GM19023 (cell line): Measurements from ENCODE around the gene PDSS1.
"Not testable (repeated sequence)": the region's sequence is repeated elsewhere in the genome, so short reads cannot be mapped to it uniquely, and the experiment has no call there.

Experiments used
- ATAC-seq: cut with Tn5 transposase; IDR thresholded peaks from one replicate; pipeline ENCODE4 v1.9.1; 2021; ENCODE audit warnings: mild to moderate bottlenecking, moderate library complexity; ENCODE audit not compliant: unreplicated experiment

Gene PDSS1

DNA sequence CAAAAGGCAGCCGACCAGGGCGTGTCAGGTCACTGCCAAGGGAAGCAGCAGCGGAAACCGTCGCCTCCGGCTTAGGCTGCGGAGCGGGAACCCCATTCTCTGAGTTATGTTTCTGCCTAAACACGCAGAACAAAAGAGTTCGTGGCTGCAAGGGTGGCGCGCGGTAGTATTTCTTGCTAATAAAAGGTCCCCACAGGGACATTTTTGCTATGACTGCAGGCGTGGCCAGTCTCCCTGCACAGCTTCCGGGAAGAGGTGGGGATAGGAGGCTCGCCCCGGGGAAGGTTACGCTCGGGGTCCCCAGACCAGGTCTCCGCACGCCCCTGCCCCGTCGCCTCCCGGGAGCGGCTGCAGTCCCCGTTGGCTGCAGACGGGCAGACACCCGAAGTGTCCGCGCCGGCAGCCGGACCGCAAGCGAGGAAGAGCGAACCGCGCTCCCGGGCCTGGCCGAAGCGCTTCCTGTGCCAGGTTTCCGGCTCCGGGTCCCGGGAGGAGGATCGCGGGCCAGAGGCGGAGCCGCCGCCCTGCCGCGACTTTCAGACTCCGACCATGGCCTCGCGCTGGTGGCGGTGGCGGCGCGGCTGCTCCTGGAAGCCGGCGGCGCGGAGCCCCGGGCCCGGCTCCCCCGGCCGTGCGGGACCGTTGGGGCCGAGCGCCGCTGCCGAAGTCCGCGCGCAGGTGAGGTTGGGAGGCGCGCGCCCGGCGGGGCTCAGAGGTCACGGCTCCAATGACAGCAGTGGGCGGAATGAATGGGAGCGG is at the start of gene PDSS1:
Gene PDSS1 (plus strand): TSS at position 539 of the 759 bp plus-strand sequence. CDS start 11 bp downstream, at position 550.
- ATAC-seq, result peak; percentile 85

DNA sequence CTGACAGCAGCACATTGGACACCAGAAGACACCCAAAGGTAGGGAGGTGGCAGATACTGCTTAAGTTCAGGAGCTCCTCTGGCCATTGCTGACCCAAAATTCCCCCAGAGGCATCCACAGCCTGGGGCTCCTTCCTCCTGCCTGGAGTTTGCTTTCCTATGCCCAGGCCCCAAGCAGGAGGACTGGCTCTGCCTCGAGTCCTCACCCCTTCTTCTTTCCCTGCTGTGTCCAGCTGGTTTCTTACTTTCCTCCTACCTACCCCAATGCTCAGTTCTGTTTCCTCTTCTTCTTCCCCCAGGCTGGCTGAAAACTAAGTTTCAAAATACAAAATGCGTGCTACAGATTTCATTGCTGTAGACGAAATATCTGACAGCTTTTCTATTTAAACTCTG is 49.3 kb upstream of the PDSS1 start:
- ATAC-seq, result not testable (repeated sequence)

- no peak for ATAC-seq
Measured at GRCh38 chr10:26650406-26650805, 47.1 kb upstream of the PDSS1 start.

- not testable (repeated sequence) for ATAC-seq
Measured at GRCh38 chr10:26651476-26651875, 46.0 kb upstream of the PDSS1 start.

DNA sequence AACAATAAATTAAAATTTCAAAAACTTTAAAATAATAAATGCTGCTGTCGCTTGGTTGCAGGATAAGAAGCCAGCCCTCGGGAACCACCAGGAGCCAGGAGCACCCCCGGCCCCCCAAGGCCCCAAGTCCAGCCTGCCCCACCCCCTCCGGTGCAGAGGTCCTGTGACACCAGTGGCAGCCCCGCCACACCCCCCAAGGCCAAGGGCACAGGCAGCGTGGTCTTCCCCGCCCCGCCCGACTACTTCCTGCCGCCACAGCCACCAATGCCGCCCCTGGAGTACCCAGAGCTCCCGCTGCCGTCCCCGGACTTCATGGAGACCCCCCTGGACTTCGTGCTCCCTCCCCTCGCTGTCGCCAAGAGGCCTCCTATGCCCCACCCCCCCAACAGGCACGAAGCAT is 44.5 kb upstream of the PDSS1 start:
- no peak for ATAC-seq

- ATAC-seq, result no peak
Measured at GRCh38 chr10:26655746-26656145, 41.8 kb upstream of the PDSS1 start.

DNA sequence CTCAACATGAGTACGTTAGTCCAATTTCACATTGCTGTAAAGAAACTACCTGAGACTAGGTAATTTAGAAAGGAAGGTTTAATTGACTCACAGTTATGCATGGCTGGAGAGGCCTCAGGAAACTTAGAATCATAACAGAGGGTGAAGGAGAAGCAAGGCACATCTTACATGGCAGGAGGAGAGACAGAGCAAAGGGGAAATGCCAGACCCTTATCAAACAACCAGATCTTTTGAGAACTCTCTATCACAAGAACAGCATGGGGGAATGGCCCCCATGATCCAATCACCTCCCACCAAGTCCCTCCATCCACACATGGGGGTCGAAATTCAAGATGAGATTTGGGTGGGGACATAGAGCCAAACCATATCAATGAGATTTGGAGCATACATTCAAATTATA is 34.6 kb upstream of the PDSS1 start:
- ATAC-seq, result no peak

- ATAC-seq, result no peak
Measured at GRCh38 chr10:26665080-26666048, 32.1 kb upstream of the PDSS1 start.

DNA sequence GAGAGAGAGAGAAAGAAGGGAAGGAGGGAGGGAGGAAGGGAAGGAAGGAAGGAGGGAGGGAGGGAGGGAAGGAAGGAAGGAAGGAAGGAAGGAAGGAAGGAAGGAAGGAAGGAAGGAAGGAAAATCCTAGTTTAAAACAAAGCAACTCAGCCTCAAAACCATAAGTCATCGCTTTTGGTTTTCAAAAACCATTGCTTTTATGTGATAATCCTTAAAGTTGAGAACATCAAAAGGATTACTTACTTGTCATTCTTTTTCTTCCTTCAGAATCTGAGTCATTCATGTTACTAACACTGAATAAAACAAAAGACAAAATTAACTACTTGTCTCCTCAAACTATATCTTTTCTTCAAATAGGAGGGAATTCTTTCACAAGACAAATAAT is 21.6 kb upstream of the PDSS1 start:
- no peak for ATAC-seq

DNA sequence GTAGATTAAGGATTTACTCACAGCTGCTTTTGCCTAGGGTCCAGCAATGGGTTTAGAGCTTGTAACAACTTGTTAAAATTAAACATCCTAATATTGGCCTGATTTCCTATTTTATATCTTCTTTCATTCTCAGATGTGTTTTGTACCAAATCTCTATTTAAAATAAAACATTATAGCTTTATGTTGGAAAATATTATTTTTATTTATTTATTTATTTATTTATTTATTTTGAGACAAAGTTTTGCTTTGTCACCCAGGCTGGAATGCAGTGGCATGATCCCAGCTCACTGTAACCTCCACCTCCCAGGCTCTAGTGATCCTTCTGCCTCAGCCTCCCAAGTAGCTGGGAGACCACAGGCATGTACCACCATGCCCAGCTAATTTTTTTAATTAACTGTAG is 17.9 kb upstream of the PDSS1 start:
- ATAC-seq, result no peak

DNA sequence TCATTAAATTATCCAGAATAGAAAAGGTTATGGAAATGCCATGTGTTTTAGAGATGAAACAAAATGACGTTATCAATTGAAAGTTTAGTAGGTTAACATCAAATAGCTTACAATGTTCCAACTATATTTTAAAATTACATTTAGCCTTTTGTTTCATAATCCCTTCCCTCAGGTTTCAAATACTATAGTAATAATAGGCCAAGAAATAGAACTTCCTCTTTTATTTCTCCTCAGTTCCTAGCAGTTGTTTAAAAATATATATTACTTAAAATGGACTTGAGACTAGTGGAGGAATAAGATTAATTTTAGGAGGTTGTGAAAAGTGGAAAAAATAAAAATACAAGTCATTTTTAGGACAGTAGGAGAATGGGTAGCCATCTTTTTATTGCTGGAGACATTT is 16.4 kb upstream of the PDSS1 start:
- no peak for ATAC-seq

- ATAC-seq, result not testable (repeated sequence)
Measured at GRCh38 chr10:26681971-26682370, 15.5 kb upstream of the PDSS1 start.

DNA sequence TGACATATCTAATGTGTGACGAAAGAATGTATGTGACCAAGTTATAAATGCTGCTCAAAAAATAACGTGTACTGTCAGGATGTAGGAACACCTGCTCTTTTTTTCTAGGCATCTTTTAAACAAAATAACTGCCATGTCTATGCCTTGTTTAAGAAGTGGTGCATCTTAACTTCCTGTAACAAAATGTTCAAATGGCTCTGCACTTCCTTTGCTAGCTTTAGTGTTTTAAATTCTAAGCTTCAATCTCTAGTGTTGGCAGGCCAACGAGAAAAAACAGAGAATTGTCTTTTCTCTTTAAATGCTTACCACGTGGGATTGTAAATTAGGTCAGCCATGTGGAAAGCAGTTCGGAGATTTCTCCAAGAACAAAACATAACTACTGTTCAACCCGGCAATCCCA is 14.6 kb upstream of the PDSS1 start:
- ATAC-seq, result no peak

DNA sequence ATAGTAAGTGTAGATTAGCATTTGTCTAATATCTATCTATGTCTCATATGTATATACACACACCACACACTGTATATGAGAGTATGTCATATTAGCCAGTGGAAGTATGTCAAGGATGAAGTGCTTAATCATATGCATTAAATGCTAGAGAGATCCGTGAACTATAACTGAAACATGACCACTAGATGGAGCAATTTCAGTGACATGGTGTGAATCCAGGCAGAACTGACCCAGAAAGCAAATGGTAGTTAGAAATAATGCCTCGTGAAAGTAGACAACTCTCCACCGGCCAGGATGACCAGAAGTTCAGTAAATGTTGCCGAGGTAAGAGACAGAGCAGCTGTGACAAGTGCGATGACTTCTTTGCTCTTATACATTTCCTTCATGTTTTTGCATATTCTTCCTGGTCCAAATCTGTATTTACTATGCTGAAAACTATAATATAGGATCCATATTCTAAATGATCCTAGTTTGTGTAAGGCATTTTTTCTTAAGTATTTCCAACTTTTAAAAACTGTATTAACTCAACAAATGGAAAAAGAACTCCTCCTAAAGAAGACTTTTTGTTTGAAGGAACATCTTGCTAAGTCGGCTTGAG is 12.7 kb upstream of the PDSS1 start:
- ATAC-seq, result peak; percentile 82

DNA sequence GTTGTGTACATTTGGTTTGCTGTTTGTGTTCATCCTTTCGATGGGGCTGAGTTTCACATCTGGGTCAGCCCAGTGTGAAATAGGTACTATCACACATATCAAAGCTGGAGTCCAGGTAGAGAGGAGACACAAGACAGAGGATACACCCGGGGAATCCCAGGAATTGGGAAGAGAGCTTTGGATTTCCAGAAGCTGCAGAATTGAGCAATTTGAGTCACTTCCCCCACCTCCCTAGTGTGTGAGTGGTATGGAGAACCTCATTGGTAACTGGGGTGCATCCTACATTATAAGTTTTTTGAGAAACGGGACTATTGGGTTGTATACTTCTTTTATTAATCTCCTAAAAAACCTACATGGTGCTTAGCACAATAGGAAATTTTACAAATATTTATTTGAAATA is 12.1 kb upstream of the PDSS1 start:
- no peak for ATAC-seq

- no peak for ATAC-seq
Measured at GRCh38 chr10:26689399-26689798, 8.1 kb upstream of the PDSS1 start.

GRCh38 chr10:26690731-26691475 is 6.6 kb upstream of the PDSS1 start:
- no peak for ATAC-seq

DNA sequence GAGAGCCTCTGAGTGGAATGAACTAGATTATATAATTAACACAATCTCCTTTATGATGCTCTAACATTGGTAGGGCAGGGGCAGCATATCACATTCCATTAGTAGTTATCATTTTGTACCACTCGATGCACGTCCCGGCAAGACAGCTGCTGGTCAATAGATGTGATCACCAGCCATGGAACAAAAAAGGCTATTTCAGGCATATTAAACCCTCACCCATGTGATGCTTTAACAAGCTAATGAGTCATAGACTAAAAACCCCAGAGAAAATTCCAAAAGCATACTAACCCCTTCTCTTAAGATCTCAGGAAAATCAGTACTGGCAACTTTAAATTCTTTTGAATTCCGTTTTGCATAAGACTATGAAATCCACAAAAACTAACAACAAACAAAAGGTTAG is 3.0 kb upstream of the PDSS1 start:
- not testable (repeated sequence) for ATAC-seq

DNA sequence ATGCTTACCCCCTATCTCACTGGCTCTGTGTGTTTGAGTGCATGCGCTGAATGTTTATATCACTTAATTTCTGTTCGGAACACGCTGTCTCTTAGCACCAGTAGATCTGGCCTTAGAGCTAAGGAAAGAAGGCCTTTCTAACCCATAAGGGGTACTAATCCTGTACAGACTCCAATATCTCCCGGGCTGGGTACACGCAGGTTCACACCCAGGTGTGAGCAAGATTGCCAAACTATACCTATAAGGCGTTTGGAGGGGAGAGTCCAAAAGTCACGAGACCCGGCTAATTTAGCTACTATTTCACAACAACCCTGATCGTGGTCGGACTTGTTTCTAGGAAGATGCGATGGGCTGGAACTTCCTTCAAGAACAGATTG is 727 bp upstream of the PDSS1 start:
- peak; percentile 6 for ATAC-seq

- no peak for ATAC-seq
Measured at GRCh38 chr10:26697922-26698608, 564 bp downstream of the PDSS1 start.
